Measurements from ENCODE around the gene SIGLEC10.
"Not testable (repeated sequence)": the region's sequence is repeated elsewhere in the genome, so short reads cannot be mapped to it uniquely, and the experiment has no call there.

SIGLEC10 gene, protein sequence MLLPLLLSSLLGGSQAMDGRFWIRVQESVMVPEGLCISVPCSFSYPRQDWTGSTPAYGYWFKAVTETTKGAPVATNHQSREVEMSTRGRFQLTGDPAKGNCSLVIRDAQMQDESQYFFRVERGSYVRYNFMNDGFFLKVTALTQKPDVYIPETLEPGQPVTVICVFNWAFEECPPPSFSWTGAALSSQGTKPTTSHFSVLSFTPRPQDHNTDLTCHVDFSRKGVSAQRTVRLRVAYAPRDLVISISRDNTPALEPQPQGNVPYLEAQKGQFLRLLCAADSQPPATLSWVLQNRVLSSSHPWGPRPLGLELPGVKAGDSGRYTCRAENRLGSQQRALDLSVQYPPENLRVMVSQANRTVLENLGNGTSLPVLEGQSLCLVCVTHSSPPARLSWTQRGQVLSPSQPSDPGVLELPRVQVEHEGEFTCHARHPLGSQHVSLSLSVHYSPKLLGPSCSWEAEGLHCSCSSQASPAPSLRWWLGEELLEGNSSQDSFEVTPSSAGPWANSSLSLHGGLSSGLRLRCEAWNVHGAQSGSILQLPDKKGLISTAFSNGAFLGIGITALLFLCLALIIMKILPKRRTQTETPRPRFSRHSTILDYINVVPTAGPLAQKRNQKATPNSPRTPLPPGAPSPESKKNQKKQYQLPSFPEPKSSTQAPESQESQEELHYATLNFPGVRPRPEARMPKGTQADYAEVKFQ

DNA sequence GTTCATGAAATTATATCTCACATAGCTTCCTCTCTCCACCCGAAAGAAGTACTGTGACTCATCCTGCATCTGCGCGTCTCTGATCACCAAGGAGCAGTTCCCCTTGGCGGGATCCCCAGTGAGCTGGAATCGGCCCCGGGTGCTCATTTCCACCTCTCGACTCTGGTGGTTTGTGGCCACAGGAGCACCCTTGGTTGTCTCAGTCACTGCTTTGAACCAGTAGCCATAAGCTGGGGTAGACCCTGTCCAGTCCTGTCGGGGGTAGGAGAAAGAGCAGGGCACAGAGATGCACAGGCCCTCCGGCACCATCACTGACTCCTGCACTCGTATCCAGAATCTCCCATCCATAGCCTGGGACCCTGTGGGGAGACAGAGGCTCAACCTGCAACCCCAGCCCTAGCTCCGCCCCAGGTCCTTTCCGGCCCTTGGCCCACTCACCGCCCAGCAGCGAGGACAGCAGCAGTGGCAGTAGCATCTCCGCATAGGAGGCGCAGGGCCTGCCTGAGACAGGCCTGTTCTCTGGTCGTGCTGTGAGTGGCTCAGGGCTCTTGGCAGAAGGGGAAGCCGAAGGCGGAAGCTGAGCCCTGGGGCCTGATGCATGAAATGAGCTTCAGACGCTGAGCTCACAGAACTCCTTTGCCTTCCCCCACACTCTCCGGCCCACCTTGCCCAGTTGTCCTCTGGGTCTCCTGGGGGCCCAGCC lies at the start of gene SIGLEC10:
SIGLEC10 (minus strand) TSS at position 536 of the 703 bp plus-strand sequence; CDS start at position 475, 61 bp downstream.
- DNase-seq, result peak; percentile 7

DNA sequence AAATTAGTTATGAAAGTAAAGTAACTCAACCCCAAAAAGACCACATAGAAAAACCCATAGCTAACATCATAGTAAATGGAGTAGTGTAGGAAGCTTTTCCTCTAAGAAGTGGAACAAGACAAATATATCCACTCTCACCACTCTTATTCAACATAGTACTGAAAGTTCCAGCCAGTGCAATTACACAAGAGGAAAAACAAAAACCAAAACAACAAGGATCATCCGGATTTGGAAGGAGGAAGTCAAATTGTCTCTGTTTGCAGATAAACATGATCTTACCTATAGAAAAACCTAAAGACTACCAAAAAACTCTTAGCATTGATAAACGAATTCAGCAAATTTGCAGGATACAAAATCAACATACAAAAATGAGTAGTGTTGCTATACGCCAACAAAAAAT lies 49.3 kb upstream of the SIGLEC10 start:
- DNase-seq, result no peak

DNA sequence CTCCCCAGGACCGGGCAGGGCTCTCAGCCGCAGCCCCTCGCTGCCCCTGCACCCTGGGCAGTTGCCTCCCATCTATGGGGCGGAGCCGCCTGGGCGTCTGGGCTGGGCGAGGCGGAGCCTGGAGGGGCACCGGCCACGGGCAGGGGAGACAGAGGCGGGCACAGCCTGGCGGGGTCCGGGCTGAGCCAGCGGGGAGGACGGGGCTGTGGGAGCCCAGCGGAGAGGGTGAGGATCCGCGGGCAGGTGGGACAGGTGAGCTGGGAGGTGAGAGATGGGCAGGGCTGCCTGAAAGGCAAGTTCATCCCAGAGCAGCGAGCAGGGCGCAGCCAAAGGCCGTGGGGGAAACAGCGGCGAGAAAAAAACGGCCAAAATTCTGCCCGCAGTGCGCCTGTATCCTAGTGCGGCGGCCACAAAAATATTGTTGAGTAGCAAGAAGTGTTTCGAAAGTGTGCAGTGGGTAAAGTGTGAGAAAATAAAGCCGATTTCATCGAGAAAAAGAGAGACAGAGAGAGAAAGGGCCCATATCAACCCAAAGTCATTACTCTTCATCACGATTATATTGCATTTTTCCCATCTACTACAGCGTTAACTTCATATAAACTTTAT lies 46.6 kb upstream of the SIGLEC10 start:
- DNase-seq, result not testable (repeated sequence)

DNA sequence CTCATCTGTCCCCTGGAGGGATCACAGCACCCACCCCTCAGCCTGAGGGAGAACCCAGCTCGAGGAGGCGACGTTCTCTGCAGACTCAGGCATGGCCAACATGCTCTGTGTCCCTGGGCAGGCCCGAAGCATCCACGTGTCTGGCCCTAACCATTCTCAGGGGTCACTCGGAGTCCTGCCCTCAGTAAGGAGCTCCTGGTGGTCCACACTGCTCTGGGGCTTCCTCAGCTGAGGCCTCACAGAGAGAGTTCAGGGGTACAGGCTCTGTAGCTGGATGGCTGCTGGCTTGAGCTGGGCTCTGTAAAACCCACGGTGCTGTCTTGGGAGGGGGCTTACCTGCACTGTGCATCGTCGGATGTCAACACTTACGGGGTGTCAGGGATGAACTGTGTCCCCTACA lies 45.2 kb upstream of the SIGLEC10 start:
- DNase-seq, result no peak

DNA sequence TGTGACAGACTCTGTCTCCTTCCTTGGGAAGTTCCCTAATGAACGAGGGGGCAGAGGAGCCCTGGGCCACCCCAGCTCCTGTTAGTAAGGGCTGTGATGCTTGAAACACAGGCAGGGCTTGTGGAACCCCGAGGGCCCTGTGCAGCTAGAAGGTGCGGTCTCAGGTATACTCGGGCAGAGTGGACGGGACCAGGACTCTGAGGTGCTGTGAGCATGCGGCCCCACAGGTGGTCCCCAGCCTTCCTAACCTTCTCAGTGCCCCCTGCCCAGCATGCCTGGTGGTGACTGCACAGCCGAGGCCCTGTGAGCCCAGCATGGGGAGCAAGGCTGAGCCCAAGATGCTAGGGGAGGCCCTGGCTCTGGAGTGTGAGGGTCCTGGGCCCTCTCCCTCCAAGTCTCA lies 44.8 kb upstream of the SIGLEC10 start:
- DNase-seq, result no peak

DNA sequence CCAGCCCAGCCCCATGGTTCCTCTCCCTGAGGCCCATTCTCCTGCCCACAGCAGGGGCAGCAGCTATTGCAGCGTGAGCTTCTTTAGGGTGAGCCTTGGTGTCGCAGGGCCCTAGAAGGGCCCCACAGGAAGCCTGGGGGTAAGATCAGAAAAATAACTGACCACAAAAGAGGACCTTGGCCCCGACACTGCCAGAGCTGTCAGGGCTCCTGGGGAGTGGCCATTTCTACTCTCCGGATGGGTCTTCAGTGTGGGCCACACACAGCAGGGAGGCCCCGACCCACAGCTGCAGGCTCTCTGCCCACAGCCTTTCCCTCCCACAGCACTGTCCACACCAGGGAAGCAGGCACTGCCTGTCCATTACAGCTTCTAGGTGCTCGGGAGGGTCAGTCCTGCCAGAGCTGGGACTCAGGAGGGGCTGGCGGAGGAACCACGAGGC lies 44.3 kb upstream of the SIGLEC10 start:
- DNase-seq, result no peak

DNA sequence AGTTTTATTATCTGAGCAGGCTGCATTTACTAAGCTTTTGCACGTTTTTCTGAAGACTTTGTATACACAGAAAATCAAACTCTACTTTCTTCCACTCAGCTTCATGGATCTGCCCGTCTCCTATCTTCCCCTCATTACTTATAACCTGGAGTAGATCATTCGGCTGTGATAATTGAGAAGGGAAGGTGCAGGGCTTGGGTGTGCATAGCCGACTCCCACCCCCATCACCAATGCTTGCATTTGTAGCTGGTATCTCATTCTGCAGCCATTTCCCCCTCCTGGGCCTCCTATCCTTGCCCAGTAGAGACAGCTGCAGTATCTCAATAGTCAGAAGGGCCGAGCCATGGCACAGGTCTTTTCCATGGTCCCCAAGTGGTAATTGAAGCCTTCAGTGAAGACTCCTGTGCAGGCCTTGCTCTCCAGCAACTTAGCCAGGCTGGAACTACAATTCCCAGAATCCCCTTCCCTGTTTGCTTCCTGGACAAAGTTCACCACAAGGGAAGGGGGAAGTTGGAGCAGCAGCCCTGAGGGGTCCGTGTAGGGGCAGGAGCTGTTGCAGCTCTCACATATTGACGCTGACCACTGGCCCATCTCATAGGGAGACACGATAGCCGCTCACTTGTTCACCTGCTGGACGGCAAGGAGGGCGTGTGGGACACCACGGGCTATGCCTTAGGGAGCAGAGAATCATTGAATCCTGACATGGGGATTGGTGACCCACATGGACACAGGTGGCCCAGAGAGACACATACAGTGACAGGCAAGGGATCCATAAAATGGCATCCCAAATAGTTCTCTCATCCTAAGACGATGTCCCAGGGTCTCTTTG lies 42.9 kb upstream of the SIGLEC10 start:
- no peak for DNase-seq

DNA sequence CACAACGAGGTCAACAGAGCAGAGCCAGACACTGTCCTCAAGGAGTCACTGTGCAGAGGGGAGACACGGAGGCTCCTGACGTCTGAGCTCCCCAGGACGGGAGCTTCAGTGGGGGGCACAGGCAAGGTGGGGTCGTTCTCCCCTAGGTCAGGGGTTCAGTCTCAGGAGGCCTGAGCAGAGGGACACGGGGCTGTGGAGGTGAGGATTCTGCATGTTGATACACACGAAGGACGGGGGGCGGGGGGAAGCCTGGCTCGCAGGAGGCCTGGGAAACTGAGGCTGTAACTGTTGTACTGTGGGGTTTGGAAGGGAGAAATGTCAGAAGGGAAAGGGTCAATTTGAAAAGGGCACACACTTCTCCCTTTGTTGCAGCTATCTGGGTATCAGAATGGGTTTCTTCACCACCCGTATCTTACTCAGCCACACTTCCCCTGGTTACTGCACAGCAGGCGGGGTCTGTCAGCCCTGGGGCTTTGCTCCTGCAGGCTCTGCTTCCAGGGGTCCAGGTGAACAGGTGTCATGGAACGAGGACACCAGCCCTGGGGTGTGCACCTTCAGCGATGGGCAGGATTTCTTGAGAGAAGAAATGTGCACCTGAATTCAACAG lies 41.6 kb upstream of the SIGLEC10 start:
- no peak for DNase-seq

DNA sequence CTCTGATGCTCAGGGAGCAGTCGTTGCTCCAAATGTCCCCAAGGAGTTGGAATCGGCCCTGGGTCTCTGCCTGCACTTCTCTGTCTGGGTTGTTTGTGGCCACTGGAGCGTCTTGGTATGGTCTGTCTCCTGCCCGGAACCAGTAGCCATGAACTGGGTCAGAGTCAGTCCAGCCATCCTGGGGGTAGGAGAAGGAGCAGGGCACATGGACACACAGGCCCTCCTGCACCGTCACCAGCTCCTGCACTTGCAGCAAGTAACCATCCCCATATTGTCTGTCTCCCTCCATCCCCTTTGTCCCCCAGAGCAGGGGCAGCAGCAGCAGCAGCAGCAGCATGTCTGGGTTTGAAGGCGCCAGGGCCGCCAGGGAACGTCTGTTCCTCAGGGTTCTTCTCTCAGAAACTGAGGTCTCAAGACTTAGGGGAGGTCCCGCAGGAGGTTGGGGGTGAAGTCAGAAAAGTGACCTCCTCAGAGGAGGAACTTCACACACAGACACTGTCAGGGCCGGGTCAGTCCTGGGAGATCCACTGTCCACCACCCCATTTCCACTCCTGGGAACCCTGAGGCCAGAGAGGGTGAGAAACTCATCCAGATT lies 40.7 kb upstream of the SIGLEC10 start, which contains the start of gene SIGLEC8:
SIGLEC8 (minus strand) TSS at position 404 of the 595 bp plus-strand sequence; CDS start at position 337, 67 bp downstream.
- DNase-seq, result no peak

DNA sequence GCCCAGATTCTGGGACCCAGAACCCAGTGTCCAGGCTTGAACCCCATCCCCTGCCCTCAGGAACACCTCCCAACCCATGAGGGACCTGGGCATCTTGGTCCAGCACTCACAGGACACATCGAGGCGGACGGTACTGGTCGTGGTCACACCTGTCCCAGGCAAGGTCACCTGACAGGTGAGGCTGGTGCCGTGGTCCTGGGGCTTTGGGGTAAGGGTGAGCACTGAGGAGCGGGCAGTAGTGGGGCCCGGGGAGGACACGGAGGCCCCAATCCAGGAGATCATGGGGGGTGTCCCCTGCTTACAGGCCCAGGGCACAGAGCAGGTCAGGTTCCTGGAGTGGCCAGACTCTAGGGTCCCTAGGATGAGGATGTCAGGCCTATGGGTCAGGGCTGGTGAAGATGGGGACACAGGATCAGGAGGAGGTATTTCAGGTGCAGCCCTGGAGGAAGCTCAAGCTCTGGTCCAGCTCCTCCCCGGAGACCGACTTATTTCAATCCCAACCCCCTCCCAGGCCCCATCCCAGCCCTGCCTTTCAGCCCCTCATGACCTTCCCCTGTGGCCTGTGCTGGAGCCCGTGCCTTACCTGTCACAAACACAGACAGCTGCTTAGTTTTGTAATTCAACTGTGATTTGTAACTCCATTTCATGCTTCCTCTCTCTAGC lies 40.0 kb upstream of the SIGLEC10 start:
- no peak for DNase-seq

DNA sequence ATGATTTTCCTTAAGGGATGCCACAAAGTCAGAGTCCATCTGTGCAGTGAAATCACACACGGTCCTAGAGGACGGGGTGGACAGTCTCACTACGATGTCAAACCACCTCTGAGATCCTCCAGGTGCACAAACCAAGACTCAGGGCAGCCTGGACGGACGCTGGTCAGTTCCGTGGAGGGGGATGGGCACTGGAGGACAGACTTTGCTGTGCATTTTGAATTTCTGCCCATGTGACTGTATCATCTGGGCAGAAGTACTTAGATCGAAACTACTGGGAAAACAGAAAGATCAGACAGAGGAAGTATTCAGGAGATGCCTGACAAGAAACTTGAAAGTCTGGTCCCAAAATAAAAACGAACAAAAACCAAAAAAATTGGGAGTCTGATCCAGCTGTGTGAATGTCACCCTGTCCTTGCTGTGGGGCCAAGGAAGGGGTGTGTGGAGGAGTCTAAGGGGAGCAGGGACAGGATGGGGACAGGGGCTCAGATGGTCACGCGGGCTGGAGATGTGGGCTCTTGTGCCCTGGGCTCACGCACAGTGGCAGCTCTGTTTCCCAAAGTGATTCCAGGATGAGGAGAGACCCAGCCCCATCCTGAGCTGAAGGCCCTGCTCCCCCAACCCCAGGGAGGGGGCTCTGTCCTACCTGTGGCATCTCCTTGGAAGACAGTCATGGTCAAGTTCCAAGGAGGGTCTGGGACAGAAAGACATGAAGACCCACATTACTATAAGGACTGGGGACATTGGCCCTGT lies 39.3 kb upstream of the SIGLEC10 start:
- no peak for DNase-seq

DNA sequence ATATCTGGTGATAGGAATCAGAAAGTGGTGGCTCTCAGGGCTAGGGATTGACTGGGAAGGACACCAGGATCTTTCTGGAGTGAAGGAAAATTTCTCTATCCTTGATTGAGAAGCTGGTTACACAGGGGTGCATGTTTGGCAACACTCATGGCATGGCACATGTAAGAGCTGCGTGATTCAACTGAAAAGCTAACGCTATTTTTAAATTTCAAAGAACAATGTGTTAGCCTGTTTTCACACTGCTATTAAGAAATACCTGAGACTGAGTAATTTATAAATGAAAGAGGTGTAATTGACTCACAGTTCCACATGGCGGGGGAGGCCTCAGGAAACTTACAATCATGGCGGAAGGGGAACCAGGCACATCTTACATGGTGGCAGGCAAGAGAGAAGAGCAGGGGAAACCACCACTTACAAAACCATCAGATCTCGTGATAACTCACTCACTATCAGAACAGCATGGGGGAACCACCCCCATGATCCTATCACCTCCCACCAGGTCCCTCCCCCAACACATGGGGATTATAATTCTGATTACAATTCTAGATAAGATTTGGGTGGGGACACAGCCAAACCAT lies 33.4 kb upstream of the SIGLEC10 start:
- no peak for DNase-seq

DNA sequence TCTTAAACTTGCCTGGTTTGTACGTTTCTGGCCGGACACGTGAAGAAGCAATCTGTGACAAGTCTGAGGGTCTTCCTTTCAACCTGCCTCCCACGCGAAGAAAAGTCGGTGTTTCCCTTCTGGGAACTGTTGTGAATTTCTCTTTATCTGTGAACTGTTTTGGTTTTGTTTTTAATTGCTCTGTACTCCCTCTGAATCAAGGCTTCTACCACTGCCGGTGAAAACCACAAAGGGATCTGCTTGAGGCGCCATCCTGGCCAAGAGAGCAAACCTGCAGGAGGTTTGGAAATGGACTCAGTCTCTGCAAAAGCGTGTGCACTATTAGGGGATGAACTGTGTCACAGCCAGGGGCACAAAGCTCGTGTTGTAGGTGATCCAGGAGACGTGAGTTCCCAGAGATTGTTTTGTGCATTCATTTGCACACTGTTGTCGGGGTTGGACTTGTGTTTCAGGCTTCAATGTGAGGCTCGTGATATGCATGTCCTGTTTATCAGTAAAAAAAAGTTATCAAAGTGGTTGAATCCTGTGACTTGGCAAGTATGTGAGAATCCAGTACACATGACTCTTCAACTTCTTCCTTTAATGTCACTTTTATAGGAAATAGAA lies 31.1 kb upstream of the SIGLEC10 start:
- peak; percentile 5 for DNase-seq

DNA sequence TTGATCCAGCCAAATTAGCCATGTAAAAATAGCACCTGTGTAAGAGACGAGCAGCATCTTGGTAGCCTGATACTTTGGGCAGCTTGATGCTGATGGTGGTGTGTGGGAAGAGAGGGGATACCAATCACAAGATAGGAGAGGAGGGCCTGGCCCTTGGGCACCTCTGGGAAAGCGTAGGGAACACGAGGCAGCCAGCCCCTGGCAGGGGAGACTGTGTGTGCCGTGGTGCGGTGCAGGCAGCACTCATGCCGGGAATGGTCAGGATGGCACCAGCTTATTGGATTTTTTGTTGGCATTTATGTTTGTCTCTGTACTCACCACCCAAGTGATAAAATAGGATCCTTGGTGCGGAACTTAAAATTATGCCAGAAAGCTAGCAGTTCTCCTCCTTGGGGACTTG lies 30.6 kb upstream of the SIGLEC10 start:
- DNase-seq, result no peak

DNA sequence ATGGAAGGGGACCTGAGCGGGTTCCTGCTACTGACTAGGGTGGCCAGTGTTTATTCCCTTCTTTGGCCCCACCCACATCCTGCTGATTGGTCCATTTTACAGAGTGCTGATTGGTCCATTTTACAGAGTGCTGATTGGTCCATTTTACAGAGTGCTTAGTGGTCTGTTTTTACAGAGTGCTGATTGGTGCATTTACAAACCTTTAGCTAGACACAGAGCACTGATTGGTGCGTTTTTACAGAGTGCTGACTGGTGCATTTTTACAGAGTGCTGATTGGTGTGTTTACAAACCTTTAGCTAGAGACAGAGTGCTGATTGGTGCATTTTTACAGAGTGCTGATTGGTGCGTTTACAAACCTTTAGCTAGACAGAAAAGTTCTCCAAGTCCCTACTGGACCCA lies 30.1 kb upstream of the SIGLEC10 start:
- not testable (repeated sequence) for DNase-seq

DNA sequence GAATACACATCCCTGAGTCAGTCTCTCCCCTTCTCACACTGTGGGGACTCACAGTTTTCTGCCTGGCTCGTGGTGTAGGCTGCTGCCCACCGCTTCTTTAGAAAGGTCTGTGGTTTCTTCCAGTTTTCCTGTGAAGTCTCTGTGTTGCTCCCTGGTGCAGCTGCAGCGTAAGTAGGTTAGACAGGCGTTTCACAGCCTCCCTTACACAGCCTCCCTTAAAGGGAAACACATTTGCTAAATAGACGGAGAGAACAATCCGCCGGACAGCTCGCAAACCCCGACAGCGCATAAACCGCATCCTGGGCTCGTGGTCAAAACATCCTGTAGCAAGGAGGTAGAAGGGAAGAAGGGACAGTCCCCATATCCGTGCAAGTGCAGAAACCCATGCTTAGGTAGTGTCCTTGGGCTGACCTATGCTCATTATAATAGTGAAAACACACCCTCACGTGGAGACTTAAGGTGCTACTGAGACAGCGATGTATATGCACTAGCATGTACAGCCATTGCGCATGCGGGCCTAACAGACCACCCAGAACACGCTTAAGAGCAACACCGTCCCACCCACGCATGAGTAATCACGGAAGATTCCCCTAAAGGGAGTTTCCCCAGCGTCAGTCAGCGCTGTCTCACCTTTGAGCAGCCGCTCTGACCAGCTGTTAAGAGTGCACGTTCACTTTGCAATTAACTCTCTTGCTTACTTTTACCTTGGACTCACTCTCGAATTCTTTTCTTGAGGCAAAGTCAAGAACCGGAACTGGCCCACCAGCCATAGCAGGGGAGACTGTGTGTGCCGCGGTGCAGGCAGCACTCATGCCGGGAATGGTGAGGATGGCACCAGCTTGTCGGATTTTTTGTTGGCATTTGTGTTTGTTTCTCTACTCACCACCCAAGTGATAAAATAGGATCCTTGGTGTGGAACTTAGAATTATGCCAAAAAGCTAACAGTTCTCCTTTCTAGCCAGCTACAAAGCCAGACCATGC lies 24.3 kb upstream of the SIGLEC10 start:
- DNase-seq, result peak; percentile 78

DNA sequence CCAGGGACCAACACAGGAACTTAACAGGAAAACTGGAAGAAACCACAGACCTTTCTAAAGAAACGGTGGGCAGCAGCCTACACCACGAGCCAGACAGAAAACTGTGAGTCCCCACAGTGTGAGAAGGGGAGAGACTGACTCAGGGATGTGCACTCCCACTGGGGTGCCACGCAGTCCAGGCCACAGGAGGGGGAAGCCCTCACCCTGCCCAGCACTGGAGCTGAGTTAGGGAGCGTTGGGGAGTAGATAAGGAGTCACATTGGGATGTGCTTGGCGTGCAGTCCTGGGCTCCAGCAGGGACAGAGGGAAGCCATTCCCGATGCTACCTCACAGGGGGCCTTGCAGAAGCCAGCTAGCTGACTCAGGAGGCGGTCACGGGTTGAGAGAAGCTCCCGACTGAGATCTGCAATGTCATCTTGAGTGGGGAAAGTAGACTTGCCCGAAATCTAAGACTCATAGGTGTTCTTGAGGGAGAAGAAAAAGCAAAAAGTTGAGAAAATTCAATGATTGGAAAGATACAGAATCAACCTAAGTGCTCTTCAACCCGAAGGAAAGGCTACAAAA lies 23.5 kb upstream of the SIGLEC10 start:
- DNase-seq, result peak; percentile 19

Measured in CD4-positive, alpha-beta T cell treated with Interleukin-17A for 4 hours (primary cell).